Skin of body (tissue), 2 donors: Measurements from ENCODE around the gene NRCAM. TPM values are rescaled to one million over a fixed set of nuclear protein-coding genes. Genes with fewer than 3 reads are reported as not detected.
"Not testable (repeated sequence)": the region's sequence is repeated elsewhere in the genome, so short reads cannot be mapped to it uniquely, and the experiment has no call there.

Experiments
- DNase-seq: peaks from one replicate; lab custom pipeline; 2025; lab: John Stamatoyannopoulos, UW
- total RNA-seq: library from RNA; depleted of rRNA; stranded (reverse); fragments of >200 nt; gene quantifications from one replicate; pipeline ENCODE4 v1.2.3, GENCODE V29; 2014

Gene NRCAM
- total RNA-seq, 1 donor from 2014 or later: 7.9 TPM

- no peak for DNase-seq
Observed at GRCh38 chr7:108403597-108404217, 52.5 kb downstream of the NRCAM start.

- no peak for DNase-seq
Observed at GRCh38 chr7:108402865-108403264, 53.4 kb downstream of the NRCAM start.

GRCh38 chr7:108396080-108396479 lies 60.2 kb downstream of the NRCAM start:
- DNase-seq: no peak

- no peak for DNase-seq
Observed at GRCh38 chr7:108395426-108395825, 60.8 kb downstream of the NRCAM start.

GRCh38 chr7:108393097-108393496 lies 63.1 kb downstream of the NRCAM start:
- DNase-seq: not testable (repeated sequence)

GRCh38 chr7:108387686-108388085 lies 68.5 kb downstream of the NRCAM start:
- DNase-seq: not testable (repeated sequence)

- no peak for DNase-seq
Observed at GRCh38 chr7:108385834-108386422, 70.3 kb downstream of the NRCAM start.

GRCh38 chr7:108384716-108385483 lies 71.3 kb downstream of the NRCAM start:
- no peak for DNase-seq

GRCh38 chr7:108382932-108383331 lies 73.3 kb downstream of the NRCAM start:
- no peak for DNase-seq

GRCh38 chr7:108380517-108380916 lies 75.7 kb downstream of the NRCAM start:
- no peak for DNase-seq

- no peak for DNase-seq
Observed at GRCh38 chr7:108376206-108376605, 80.0 kb downstream of the NRCAM start.

- no peak for DNase-seq
Observed at GRCh38 chr7:108375668-108376067, 80.6 kb downstream of the NRCAM start.

- DNase-seq: no peak
Observed at GRCh38 chr7:108374899-108375298, 81.3 kb downstream of the NRCAM start.

- DNase-seq: no peak
Observed at GRCh38 chr7:108372618-108373017, 83.6 kb downstream of the NRCAM start.

- DNase-seq: no peak
Observed at GRCh38 chr7:108370616-108371015, 85.6 kb downstream of the NRCAM start.

GRCh38 chr7:108368466-108368865 lies 87.8 kb downstream of the NRCAM start:
- DNase-seq: peak; percentile 24

- no peak for DNase-seq
Observed at GRCh38 chr7:108367946-108368345, 88.3 kb downstream of the NRCAM start.

- DNase-seq: no peak
Observed at GRCh38 chr7:108367314-108367713, 88.9 kb downstream of the NRCAM start.

GRCh38 chr7:108363659-108364058 lies 92.6 kb downstream of the NRCAM start:
- no peak for DNase-seq

GRCh38 chr7:108360058-108360800 lies 96.0 kb downstream of the NRCAM start:
- DNase-seq: no peak

- DNase-seq: no peak
Observed at GRCh38 chr7:108358553-108358952, 97.7 kb downstream of the NRCAM start.

- no peak for DNase-seq
Observed at GRCh38 chr7:108351729-108352131, 104.5 kb downstream of the NRCAM start.
